GM21786 (cell line): ENCODE data around the gene TNFRSF1B.

ENCODE experiments used
- ATAC-seq: cut with Tn5 transposase; IDR thresholded peaks from one replicate; pipeline ENCODE4 v1.9.1; 2021; ENCODE audit not compliant: unreplicated experiment

TNFRSF1B gene

DNA sequence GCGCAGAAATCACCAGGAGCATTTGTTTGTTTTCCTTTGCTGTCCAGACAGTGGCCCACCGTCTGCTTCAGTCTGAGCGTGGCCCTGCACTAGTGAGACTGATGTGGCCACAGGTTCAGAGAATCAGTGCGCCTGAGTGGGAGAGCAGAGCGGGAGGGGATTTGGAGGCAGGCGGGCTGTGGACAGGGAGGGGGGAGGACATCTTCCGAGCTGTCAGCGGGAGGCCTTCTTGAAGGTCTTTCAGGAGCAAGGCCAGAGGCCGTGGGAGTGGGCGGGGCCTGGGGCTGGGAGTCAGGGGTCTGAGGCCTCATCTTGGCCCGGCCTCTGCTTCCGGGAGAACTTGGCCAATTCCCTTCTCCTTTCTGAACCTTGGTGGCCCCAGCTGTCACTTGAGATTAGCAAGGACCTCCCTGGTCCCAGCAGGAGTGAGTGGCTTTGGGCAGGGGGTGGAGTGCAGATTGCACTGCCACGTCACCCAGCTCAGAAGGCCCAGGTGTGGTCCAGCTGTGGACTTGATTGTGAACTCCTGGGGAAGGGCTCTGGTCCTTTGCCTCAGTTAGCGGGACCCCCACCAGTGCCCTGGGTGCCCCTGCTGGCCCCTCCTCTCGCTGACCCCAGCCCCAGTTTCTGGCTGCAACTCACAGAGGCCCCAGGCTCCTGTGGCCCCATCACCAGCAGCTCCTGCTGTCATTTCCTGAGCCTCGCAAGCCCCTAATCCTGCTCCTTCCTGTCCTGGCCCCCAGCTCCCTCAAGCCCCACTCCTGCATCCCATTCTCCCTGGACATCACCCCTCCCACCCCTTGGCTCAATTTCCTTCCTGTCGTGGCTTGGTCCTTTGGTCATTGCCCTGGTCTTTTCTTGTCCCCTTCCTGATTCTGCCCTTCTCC is 8.4 kb downstream of the TNFRSF1B start:
- no peak for ATAC-seq

DNA sequence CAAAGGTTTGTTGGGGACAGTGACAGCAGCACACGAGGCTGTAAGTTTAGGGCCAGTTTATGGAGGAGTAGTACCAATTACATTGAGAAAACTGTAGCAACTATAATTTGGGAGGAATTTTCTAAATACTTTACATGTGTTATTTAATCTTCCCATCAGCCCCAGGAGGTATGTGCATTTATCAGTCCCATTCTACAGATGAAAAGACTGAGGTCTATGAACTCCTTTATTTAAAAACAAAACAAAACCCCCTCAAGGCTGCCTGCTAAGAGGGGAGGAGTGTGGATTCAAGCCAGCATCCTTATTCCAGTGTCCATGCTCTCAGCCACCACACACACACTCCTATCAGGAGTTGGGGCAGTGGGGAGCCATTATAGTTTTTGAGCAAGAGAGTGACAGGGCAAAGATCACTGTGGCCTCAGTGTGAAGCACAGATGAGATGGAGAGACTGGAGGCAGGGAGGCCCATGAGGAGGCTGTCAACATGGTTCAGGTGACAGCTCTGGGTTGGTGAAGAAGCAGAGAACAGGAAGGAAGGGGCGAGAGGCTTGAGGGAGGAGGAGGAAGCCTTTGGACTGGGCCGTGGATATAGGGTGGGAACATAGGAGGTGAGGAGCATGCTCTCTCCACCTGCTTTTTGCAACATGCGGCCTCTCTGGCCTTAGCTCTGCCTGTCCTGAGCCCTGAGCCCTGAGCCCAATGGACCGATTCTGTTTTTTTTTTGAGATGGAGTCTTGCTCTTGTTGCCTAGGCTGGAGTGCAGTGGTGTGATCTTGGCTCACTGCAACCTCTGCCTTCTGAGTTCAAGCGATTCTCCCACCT is 9.7 kb downstream of the TNFRSF1B start:
- no peak for ATAC-seq

DNA sequence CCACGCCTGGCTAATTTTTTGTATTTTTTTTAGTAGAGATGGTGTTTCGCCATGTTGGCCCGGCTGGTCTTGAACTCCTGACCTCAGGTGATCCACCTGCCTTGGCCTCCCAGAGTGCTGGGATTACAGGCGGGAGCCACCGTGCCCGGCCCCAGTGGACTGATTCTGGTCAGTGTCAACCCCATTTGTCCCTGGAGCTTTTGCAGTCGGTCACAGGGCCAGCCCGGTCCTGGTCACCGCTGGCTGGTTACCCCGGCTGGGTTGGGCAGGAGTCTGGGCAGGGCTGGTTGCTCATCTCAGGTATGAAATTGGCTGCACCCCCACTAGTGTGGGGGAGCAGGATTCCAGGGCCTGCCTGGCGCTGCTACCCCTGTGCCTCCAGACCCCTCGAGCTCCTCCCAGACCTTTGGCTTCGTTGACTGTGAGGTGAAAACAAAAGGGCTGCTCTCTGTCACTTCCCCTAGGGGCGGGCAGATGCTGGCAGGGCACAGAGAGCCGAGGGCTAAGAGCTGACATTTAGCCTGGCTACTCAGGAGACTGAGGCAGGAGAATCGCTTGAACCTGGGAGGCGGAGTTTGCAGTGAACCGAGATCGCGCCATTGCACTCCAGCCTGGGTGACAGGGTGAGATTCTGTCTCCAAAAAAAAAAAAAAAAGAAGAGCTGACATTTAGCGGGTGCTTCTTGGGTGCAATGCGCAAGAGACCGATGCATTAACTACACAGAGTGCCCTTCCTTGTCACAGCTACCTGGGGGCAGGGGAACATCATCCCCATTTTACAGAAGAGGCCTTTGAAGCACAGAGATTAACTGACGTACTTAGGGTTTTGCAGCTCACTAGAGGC is 10.6 kb downstream of the TNFRSF1B start:
- ATAC-seq: no peak

DNA sequence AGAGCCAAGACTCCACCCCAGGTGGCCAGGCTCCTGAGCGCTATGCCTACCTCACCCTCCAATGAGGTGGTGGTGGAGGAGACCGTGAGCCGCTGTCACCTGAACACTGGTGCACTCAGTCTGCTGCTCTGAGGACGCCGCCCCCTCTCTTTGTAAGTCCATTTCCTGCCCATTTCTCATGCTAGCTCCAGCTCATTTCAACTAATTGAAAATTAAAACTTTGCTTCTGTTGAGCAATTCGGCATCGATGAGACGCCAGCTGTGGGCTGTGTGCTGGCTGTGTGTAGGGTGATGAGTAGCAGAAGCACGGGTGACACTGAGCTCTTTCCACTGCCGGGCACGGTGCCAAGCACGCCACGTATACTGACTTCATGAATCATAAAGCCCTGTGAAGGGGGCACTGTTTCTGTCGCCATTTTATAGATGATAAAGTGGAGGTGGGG is 11.2 kb downstream of the TNFRSF1B start:
- no peak for ATAC-seq

DNA sequence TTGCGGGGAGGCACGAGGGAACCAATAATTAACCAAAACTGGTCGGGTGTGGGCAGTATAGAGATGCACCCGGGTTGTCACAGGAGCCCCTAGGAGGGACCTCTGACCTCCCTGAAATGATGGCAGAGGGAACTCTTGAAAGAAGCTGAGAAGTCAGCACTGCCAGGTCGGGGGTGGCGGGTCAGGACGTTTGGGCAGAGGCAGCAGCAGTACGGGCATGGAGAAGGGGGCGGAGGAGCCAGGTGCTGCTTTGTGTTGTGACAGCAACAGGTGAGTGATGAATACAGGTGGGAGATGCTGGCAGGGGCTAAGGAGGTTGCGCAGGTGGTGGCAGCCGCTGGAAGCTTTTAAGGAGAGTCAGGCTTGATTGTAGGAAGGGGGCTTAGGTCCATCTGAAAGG is 11.7 kb downstream of the TNFRSF1B start:
- no peak for ATAC-seq

GRCh38 chr1:12179111-12179519 is 12.3 kb downstream of the TNFRSF1B start:
- ATAC-seq: no peak

DNA sequence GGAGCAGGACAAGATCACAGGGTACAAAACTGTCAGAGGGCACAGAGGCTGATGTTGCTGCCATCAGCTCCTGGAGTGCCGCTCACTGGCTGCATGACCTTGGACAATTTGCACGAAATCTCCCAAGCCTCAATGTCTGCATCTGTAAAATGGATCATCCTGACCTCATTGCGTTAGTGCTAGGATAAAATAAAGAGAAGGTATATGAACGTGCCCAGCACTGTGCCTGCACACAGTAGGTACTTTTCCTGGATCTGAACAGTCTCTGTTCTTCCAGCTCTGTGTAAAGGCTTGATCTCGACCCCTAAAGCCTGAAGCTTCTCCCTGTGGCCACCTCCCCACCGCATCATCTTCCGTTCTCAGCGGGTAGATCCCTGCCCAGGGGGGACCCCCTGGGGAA is 12.9 kb downstream of the TNFRSF1B start:
- ATAC-seq: no peak

DNA sequence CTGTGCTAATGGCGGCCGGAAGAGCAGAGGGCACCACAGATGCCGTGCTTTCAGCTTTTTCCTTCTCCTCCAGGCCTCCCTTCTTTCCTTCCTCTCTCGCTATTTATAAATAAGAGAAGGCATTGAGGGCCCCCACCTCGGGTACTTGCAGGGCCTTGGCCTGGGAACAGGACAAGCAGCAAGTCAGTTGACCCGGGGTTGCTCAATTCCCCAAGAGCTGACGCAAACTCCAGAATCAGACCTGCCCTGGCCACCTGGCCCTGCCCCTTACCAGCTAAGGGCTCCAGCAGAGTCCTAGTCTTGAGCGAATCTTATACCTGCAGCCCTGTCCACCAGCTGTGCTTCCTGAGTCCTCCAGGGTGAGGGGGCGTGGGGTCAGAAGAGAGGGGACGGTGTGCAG is 13.5 kb downstream of the TNFRSF1B start:
- ATAC-seq: no peak

DNA sequence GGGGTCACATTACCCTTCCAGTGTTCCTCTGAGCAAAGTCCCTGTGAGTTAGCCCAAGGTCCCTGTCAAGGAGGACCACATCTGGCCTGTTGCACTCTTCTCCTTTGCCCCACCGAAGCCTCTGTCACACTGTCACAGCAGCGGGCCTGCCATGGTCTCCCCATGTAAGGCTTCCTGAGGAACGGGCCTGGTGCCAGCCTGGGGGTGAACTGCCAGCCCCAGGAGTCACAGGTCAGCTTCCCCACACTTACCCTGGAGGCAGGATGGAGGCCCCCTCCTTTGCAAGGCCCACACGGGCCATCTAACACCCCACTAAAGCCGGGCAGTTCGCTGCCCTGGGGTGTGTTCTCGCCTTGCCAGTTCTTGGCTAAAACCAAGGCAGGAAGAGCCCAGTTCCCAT is 14.1 kb downstream of the TNFRSF1B start:
- ATAC-seq: no peak

GRCh38 chr1:12181568-12181967 is 14.8 kb downstream of the TNFRSF1B start:
- ATAC-seq: no peak

- no peak for ATAC-seq
Observed at GRCh38 chr1:12182410-12182984, 15.7 kb downstream of the TNFRSF1B start.

GRCh38 chr1:12183095-12183794 is 16.5 kb downstream of the TNFRSF1B start:
- no peak for ATAC-seq

GRCh38 chr1:12184008-12184681 is 17.4 kb downstream of the TNFRSF1B start:
- no peak for ATAC-seq

DNA sequence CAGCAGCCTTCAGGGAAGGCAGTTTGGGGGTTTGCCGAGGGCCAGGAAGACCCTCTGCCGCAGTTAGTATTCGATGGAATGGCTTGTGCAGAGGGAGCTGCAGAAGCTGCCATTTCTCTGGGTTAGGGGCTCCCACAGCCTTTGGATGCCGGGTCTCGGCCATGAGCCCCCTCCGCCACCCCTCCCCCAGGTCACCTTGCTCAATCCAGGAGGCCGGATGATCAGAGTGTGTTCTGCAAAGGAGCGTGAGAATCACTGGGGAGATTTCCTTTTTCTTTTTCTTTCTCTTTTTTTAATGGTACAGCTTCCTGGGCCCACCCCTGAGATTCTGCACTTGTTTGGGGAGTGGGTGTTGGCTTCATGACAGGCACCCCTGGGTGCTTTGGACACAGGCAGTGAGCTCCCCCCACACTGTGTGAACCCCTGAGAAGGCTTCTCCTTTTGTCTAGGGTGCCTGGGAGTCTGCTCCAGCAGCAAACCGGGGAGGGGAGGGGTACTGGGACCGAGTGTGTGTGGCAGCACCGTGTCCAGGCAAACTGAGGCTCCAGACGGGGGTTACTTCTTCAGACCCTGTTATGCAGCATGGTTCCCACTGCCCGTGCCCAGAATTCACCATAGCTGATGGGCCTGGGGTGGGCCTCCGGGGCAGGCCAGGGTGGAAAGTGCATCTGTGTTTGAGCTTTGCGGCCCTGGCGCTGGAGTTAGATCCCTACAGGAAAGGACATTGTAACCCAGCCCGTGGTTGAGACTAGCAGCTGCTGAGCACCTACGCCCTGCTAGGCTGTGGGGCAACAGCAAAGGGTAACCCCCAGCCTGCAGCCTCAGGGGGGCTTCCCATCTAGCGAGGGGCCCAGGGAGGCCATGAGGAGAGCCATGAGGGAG is 18.5 kb downstream of the TNFRSF1B start:
- no peak for ATAC-seq

DNA sequence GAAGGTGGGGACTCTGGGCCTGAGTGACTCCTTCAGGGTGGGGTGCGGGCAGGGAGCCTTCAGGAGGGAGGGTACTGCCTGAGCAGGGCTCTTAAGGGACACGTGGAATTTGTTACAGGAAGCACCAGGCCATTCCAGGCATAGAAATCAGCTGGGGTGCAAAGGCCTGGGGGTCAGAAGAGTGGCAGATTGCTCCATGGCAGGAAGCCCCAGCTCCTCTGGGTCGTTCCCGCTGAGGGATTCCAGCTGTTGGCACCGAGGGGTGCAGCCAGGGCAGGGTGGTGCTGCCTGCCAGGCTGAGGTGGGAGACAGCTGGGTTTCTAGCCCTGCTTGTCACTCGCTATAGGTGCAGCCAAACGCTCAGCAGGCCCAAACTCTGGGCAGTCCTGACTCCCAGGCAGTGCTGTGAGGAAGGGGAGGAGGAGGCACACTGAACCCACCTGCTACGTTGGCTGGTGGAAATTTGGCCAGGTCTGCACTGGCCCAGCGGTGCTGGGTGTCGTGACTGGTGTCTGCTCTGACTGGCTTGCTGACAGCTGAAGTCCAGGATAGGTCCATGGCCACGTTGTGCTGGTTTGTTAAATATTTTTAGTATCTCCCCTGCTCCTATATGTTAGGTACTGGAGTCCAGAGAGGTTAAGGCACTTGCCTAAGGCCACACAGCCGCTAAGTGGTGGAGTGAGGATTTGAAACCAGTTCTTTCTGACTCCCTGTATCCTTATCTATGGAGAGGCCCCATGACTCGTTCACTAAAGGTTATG is 19.3 kb downstream of the TNFRSF1B start:
- ATAC-seq: no peak

GRCh38 chr1:12186679-12186985 is 19.8 kb downstream of the TNFRSF1B start:
- ATAC-seq: no peak

DNA sequence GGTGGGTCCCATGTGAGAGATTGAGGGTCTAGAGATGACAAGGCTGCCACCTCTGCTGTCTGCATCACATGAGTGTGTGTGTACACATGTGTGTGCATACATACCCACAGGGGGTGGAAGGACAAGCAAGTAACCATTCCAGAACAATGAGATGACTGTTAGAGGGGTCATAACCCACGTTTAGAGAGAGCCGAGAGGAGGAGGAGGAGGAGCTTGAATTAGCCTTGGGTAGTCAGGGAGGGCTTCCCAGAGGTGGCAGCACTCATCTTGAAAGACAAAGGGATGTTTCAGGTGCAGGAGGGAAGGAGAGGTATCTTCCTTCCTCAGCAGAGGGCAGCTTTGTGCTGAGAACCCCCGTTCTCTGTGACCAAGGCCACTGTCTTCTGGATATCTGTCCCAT is 21.3 kb downstream of the TNFRSF1B start:
- no peak for ATAC-seq

- ATAC-seq: no peak
Observed at GRCh38 chr1:12188657-12189327, 22.0 kb downstream of the TNFRSF1B start.
